Neural crest cell (in vitro differentiated cells): ENCODE measurements around the gene CHAT. TPM values are rescaled to one million over a fixed set of nuclear protein-coding genes. Genes with fewer than 3 reads are reported as not detected.
A peak's percentile ranks its signal among the peaks of the same experiment; 100 is the strongest.

Experiments used
- DNase-seq: peaks from one replicate; pipeline ENCODE4 v3.0.0; 2021; ENCODE audit warnings: low read depth, mixed read lengths, low spot score
- H3K27ac Mint-ChIP-seq: one replicate; pipeline ENCODE4 v1.8.0; 2021; ENCODE audit warnings: mild to moderate bottlenecking, mixed read lengths; ENCODE audit not compliant: unreplicated experiment
- H3K27me3 Mint-ChIP-seq: 2 replicates; pipeline ENCODE4 v1.8.0; 2021; ENCODE audit warnings: low read depth, mild to moderate bottlenecking, mixed read lengths
- H3K36me3 Mint-ChIP-seq: 2 replicates; pipeline ENCODE4 v1.8.0; 2021; ENCODE audit warnings: low read depth, mild to moderate bottlenecking, mixed read lengths
- H3K4me1 Mint-ChIP-seq: 2 replicates; pipeline ENCODE4 v1.8.0; 2021; ENCODE audit warnings: mixed read lengths
- H3K4me3 Mint-ChIP-seq: one replicate; pipeline ENCODE4 v1.8.0; 2021; ENCODE audit warnings: mild to moderate bottlenecking, mixed read lengths
- H3K9me3 Mint-ChIP-seq: 2 replicates; pipeline ENCODE4 v1.8.0; 2021; ENCODE audit warnings: mixed read lengths
- total RNA-seq: library from RNA; stranded (reverse); gene quantifications from 2 replicates; pipeline ENCODE4 v1.2.1, GENCODE V29; 2021
- TF ChIP-seq, protein P1 (sequence below): fragments of 200-600 bp; sonication (generic); conservative IDR thresholded peaks from 2 replicates; pipeline ENCODE4 v1.5.0; 2021; ENCODE audit warnings: antibody characterized with exemption, mild to moderate bottlenecking

The CHAT gene
- total RNA-seq, 1 donor from 2014 or later = 2.7 TPM

DNA sequence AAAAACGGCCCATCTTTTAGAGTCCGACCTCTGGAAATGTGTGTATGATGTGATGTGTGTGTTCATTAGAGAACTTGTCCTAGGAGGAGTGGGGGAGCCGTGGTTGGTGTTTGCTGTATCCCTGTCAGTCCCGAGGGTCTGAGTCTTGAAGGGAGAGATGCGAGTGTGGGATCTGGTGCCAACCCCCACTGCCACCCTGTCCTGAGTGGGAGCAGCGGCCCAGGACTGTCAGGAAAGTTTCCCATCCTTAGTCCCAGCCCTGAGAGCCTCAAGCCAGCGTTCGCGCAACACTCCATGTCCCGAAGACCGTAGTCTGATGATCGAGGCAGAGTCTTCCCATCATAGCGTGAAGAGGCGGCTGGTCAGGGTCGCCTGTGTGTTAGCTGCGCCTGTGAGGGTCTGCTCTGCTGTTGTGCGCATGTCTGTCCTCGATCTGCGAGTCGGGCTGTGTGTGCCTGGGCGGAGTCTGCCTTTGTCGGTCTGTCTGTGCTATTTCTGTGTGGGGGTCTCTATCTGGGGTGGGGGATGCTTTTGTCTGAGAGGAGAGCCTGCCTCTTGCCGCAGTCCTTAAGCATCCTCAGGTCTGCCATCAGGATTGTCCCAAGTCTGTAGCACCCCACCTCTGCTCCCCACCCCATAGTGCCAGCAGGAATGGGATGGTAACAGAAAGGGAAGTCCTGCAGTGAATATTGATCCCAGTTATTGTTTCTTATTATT, 514 bp upstream of the CHAT start:
- Mint-ChIP-seq H3K27ac (peak overlapping the region; percentile 60), H3K4me3 (peak overlapping the region; percentile 70)
- DNase-seq = no peak

DNA sequence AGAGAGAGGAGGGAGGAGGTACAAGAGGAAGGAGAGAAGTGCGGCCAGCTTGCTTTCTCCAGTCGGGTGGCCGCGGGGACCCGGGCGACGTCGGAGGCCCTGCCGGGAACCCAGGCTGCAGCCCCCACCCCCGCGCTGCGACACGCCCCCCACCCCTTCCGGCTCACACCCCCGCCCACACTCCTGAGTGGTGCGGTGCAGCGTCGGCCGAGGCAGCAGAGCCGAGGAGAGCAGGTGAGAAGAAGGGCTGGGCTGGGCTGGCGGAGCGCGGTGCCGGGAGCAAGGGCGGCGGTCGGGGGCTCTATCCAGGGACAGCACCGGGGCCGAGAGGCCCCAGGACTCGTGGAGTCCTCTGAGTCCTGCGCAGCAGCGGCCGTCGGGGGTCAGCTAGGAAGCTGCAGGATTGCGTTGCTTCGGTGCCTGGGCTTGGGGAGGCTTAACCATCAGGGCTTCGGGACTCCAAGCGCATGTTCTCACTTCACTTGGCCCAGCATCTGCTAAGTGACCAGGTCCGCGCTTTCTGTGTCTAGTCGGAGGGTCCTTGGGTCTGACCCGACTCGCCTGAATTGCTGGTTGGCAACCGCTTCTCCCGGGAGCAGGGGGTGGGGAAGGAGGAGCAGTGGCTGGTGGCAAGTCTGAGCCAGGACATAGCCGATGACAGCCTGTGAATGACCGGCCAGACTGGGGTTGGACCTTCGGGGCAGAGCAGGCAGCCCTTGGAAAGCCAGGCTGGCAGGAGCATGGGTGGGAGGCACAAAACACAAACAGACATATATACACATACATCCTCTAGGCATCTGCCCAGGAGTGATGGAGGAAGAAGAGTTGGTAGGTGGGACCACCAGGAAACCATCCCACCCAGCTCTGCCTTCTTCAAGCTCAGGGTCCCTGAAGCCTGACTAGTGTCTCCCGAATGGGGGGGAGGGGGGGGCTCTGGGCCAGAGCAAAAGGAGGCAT, 683 bp downstream of the CHAT start:
- H3K4me1 Mint-ChIP-seq = peaks cover 18% of the 10 kb centered on the region
- no peak overlapping the region for H3K27ac Mint-ChIP-seq
- H3K9me3 Mint-ChIP-seq = no peaks in the 10 kb centered on the region
- H3K4me3 Mint-ChIP-seq = peak overlapping the region; percentile 66
- no peak for DNase-seq
- peaks cover 6% of the 10 kb centered on the region for H3K36me3 Mint-ChIP-seq
- peaks cover 93% of the 10 kb centered on the region for H3K27me3 Mint-ChIP-seq
- TF ChIP-seq, protein P1, sequence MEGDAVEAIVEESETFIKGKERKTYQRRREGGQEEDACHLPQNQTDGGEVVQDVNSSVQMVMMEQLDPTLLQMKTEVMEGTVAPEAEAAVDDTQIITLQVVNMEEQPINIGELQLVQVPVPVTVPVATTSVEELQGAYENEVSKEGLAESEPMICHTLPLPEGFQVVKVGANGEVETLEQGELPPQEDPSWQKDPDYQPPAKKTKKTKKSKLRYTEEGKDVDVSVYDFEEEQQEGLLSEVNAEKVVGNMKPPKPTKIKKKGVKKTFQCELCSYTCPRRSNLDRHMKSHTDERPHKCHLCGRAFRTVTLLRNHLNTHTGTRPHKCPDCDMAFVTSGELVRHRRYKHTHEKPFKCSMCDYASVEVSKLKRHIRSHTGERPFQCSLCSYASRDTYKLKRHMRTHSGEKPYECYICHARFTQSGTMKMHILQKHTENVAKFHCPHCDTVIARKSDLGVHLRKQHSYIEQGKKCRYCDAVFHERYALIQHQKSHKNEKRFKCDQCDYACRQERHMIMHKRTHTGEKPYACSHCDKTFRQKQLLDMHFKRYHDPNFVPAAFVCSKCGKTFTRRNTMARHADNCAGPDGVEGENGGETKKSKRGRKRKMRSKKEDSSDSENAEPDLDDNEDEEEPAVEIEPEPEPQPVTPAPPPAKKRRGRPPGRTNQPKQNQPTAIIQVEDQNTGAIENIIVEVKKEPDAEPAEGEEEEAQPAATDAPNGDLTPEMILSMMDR = no peak

More for the DNA sequence above, 514 bp upstream of the CHAT start:
- TF ChIP-seq, protein P1 = no peak
- H3K4me1 Mint-ChIP-seq = peaks cover 24% of the 10 kb centered on the region
- H3K9me3 Mint-ChIP-seq = no peaks in the 10 kb centered on the region
- peaks cover 6% of the 10 kb centered on the region for H3K36me3 Mint-ChIP-seq
- peaks cover 93% of the 10 kb centered on the region for H3K27me3 Mint-ChIP-seq

DNA sequence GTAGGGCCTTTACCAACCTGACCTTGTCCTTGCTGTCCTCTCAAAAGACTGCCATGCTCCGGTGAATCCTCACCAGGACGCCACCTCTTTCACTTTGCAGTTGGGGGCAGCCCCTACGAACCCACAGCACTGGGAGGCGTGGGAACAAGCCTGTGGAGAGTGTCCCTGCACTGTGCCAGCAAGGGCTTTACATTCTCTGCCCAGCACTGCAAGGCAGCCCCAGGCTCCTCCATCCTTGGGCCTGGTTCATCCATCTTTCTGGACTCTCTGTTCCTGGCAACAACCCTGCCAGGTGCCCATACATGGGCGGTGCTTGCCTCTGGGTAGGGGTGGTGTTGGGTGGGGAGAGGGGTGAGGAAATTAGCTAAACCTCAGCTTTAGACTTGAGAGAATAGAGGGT, 1.4 kb downstream of the CHAT start:
- Mint-ChIP-seq H3K36me3 (peaks cover 6% of the 10 kb centered on the region), H3K27me3 (peaks cover 95% of the 10 kb centered on the region), H3K4me3 (no peak overlapping the region), H3K4me1 (peaks cover 18% of the 10 kb centered on the region), H3K27ac (no peak overlapping the region), H3K9me3 (no peaks in the 10 kb centered on the region)
- DNase-seq = no peak
- TF ChIP-seq, protein P1 = no peak

DNA sequence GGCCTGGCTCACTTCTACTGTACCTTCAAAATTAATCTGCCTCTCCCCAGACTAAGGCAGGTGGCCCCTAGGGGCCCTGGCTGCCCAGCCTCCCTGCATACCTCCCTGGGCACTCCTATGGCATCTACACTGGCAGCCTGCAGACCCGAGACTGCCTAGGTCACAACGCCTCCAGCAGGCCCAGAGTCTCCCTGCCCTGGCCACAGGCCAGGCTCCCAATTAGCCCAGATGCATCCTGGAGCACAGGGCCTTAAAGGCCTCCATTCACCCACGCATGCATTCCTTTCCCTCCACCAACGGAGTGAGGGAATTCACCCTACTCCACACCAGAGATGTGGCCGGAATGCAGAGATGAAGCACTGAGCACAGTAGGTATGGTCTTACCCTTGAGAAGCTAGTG, 1.9 kb downstream of the CHAT start:
- no peak overlapping the region for H3K27ac Mint-ChIP-seq
- no peak for DNase-seq
- peaks cover 97% of the 10 kb centered on the region for H3K27me3 Mint-ChIP-seq
- peaks cover 6% of the 10 kb centered on the region for H3K36me3 Mint-ChIP-seq
- TF ChIP-seq, protein P1 = no peak
- H3K9me3 Mint-ChIP-seq = no peaks in the 10 kb centered on the region
- peaks cover 18% of the 10 kb centered on the region for H3K4me1 Mint-ChIP-seq
- no peak overlapping the region for H3K4me3 Mint-ChIP-seq

DNA sequence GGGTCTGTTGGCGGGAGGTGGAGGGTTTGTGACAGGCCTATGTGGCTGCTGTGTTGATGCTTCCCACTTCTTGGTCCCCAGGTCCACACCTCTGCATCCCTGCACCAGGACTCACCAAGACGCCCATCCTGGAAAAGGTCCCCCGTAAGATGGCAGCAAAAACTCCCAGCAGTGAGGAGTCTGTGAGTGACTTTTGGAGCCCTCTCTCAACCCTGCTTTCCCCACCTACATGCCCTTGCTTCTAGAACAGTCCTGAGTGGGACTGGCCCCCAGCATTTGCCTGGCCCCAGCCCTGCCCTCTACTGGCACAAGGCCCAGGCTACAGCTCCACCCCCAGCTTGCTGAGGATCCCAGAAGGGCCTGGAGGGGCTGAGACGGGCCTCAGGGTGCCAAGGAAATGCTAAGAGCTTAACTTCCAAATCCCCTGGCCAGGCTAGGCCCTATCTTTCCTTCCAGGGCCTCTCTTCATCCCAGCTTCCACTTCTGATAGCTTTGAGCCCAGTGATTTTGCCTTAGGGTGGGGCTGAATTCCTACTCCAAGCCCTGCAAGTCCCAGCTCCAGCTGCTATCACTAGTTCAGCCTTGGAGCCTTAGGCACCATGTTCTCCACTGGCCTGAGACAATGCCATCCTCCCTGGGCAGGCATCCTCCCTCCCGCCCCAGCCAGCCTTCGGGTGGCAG, 2.7 kb downstream of the CHAT start:
- TF ChIP-seq, protein P1 = no peak
- Mint-ChIP-seq H3K27me3 (peaks cover 88% of the 10 kb centered on the region), H3K4me1 (peaks cover 18% of the 10 kb centered on the region), H3K27ac (no peak overlapping the region), H3K36me3 (peaks cover 6% of the 10 kb centered on the region), H3K4me3 (no peak overlapping the region), H3K9me3 (no peaks in the 10 kb centered on the region)
- DNase-seq = no peak
